Activated T-cell treated with anti-CD3 and anti-CD28 coated beads, Interleukin-2, amount 50 U/mL, for 24 hours (primary cell): Measurements from ENCODE around the gene ADPRM.
"Not testable (repeated sequence)": the region's sequence is repeated elsewhere in the genome, so short reads cannot be mapped to it uniquely, and the experiment has no call there.

ENCODE experiments used
- DNase-seq: peaks from one replicate; pipeline ENCODE4 v3.0.0-alpha.2; 2020
- H3K27ac Mint-ChIP-seq: 2 replicates; pipeline ENCODE4 v1.8.0; 2020; ENCODE audit warnings: mild to moderate bottlenecking, mixed read lengths
- H3K27me3 Mint-ChIP-seq: 2 replicates; pipeline ENCODE4 v1.8.0; 2020; ENCODE audit warnings: mixed read lengths
- H3K36me3 Mint-ChIP-seq: 2 replicates; pipeline ENCODE4 v1.8.0; 2020; ENCODE audit warnings: low read depth, mixed read lengths
- H3K4me1 Mint-ChIP-seq: 2 replicates; pipeline ENCODE4 v1.8.0; 2020; ENCODE audit warnings: low read depth, mixed read lengths
- H3K4me3 Mint-ChIP-seq: 2 replicates; pipeline ENCODE4 v1.8.0; 2020; ENCODE audit warnings: mild to moderate bottlenecking, moderate library complexity, mixed read lengths
- H3K9me3 Mint-ChIP-seq: 2 replicates; pipeline ENCODE4 v1.8.0; 2020; ENCODE audit warnings: mixed read lengths

The ADPRM gene

DNA sequence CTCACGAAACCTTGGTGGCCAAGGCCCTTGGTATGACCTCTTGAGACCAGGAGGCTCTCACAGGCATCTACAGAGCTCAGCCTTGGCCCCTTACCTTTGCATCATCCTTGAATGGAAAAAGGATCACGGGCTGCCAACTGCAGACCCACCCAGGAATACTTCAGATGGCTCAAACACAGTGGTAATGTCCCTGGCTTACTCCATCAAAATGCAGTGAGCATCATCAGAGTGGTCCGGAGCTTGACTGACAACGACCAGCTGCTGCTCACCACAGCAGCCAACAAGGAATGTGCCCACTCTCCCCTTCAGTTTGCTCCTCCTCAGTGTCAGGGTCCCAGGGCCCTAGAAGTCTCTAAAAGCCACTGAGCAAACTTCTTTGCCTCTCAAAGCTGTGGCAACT is 22.7 kb upstream of the ADPRM start:
- H3K4me1 Mint-ChIP-seq, result no peaks in the 10 kb centered on the region
- no peak overlapping the region for H3K27ac Mint-ChIP-seq
- no peaks in the 10 kb centered on the region for H3K9me3 Mint-ChIP-seq
- no peak for DNase-seq
- peaks cover 78% of the 10 kb centered on the region for H3K36me3 Mint-ChIP-seq
- H3K27me3 Mint-ChIP-seq, result no peaks in the 10 kb centered on the region
- no peak overlapping the region for H3K4me3 Mint-ChIP-seq

DNA sequence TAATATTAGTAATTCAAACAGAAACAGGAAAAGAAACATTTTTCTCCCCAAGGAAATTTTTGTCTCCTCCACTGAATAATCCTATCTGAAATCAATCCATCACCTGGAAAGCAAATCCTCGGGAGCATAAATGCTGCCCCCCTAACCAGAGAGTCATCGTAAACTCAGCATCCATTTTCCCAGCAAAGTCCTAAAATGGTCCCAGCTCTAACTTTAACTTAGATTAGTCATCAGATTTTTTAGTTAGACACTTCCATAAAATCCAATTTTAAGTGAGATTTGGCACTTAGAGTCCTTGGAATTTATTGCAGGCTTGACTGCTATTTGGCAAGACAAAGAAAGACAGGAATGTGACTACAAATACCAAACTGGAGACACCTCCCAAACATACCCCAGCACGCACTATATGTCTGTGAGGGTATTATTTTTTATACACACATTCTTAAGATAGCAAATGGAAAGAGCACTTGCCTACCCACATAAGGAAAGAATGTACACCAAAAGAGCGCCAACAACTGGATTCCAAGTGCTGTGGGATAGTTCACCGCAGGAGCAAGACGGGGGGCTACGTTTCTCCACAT is 15.4 kb upstream of the ADPRM start:
- no peaks in the 10 kb centered on the region for H3K27me3 Mint-ChIP-seq
- peaks cover 2% of the 10 kb centered on the region for H3K4me1 Mint-ChIP-seq
- H3K27ac Mint-ChIP-seq, result no peak overlapping the region
- no peaks in the 10 kb centered on the region for H3K9me3 Mint-ChIP-seq
- H3K4me3 Mint-ChIP-seq, result no peak overlapping the region
- peaks cover 94% of the 10 kb centered on the region for H3K36me3 Mint-ChIP-seq
- DNase-seq, result no peak

DNA sequence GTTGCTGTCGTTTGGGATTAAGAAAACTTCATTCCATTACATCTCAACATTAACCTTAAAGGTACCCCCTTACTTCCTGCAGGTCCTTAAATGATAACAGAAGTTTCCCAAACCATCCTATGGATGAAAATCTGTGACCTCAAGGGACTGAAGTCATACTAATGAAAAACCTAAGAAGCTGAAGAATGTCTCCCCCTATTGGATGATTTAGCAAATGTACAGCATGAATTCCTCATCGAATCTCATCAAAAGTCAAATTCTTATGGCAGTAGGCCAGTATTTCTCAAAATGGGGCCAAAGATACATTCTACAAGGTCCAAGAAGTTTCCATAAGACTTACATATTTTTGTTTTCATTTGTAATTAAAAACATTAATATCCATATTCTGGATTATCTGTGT is 13.5 kb upstream of the ADPRM start:
- Mint-ChIP-seq H3K27me3 (no peaks in the 10 kb centered on the region), H3K27ac (no peak overlapping the region), H3K9me3 (no peaks in the 10 kb centered on the region), H3K36me3 (peaks cover 91% of the 10 kb centered on the region), H3K4me1 (peaks cover 12% of the 10 kb centered on the region), H3K4me3 (no peak overlapping the region)
- no peak for DNase-seq

DNA sequence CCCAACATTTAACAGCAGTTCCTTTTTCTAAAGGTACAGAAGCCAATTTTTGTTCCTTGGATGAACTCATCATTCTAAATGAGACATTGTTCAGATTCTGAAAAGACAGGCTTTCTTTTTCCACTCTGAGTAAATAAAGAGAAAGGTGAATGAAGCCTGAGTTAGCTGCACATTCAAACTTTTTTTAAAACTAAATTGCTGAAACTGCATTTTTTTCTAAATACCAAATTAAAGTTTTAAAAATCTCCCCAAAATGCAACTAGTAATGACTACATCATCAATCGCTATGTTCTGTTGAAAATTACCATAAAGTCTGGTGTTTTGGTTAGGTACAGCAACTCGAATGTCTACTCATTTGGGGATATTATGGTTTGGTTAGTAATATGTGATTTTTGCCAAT is 9.9 kb upstream of the ADPRM start:
- no peaks in the 10 kb centered on the region for H3K9me3 Mint-ChIP-seq
- no peak overlapping the region for H3K27ac Mint-ChIP-seq
- no peaks in the 10 kb centered on the region for H3K27me3 Mint-ChIP-seq
- peaks cover 93% of the 10 kb centered on the region for H3K36me3 Mint-ChIP-seq
- H3K4me1 Mint-ChIP-seq, result peaks cover 39% of the 10 kb centered on the region
- no peak overlapping the region for H3K4me3 Mint-ChIP-seq
- DNase-seq, result no peak

DNA sequence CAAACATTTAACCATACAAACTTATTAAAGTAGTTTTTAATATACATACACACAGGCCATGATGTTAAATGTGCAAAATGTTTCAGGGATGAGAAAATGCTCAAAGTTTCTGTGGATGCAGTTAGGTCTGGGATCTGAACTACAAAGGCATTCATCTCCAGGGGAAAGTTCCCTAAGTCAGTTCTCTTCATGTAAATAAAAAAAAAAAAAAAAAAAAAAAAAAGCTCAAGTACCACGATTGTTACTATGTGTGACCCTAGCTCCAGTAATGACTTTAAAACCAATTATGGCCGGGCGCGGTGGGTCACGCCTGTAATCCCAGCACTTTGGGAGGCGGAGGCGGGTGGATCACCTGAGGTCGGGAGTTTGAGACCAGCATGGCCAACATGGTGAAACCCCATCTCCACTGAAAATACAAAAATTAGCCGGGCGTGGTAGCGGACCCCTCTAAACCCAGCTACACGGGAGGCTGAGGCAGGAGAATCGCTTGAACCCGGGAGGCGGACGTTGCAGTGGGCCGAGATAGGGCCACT is 1.5 kb upstream of the ADPRM start:
- Mint-ChIP-seq H3K36me3 (peaks cover 76% of the 10 kb centered on the region), H3K4me1 (peaks cover 58% of the 10 kb centered on the region), H3K4me3 (peak overlapping the region; percentile 90), H3K27ac (peak overlapping the region; percentile 26)
- H3K9me3 Mint-ChIP-seq, H3K27me3 Mint-ChIP-seq, DNase-seq: not testable (repeated sequence)

DNA sequence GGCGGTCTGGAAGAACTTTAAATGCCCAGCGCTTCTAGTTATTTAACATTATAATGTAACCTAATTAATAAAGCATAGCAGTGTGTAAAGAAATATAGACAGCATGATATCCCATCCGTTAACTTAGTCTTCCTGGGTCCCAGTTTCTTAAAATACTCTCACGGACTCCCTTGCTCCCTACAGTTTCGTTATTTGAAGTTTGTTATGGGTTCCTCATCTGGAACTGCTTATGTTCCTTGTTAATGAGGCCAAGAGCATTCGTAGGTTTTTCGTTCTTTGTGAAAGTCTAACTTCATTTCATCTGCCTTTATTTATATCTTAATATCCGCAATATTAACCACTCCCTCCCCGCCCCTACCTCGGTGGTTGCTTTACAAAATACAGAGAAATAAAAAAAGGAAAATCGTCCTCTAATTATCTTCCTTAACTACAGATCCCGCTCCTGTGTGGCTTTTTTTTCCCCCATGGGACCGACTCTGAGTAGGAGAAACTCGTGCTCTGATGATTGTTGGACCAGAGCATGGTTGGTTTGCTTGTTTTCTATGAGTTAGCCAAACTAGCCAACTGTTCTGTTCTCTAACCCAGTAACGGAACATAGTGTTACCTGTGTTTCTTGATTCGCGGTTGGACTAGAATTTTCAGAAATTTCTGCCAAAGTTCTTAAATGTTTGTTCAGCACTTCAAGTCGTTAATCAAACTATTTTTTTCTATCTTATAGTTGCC is 863 bp downstream of the ADPRM start:
- Mint-ChIP-seq H3K27me3 (no peaks in the 10 kb centered on the region), H3K4me1 (peaks cover 58% of the 10 kb centered on the region), H3K9me3 (no peaks in the 10 kb centered on the region), H3K36me3 (peaks cover 69% of the 10 kb centered on the region), H3K27ac (peak overlapping the region; percentile 95), H3K4me3 (peak overlapping the region; percentile 90)
- no peak for DNase-seq

DNA sequence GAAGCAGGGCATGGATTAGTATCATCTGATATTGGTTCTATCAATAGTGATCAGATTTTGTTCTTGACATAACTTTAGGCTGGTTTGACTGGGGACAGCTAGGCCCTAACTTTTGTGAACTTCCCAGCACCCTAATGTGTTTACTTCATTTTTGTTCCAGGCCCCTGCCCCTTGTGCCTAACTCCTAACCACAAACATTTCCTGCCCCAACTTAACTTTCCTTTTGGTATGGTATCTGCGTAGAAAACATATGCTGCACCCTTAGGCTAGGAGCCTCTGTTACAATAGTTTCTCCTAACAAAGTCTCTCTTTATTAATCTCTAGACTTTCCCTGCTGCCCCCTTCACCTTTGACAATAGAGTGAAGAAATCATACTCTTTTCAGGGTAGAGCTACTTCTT is 2.5 kb downstream of the ADPRM start:
- Mint-ChIP-seq H3K27ac (peak overlapping the region; percentile 94), H3K4me1 (peaks cover 60% of the 10 kb centered on the region), H3K36me3 (peaks cover 66% of the 10 kb centered on the region), H3K4me3 (peak overlapping the region; percentile 71), H3K9me3 (no peaks in the 10 kb centered on the region), H3K27me3 (no peaks in the 10 kb centered on the region)
- no peak for DNase-seq

DNA sequence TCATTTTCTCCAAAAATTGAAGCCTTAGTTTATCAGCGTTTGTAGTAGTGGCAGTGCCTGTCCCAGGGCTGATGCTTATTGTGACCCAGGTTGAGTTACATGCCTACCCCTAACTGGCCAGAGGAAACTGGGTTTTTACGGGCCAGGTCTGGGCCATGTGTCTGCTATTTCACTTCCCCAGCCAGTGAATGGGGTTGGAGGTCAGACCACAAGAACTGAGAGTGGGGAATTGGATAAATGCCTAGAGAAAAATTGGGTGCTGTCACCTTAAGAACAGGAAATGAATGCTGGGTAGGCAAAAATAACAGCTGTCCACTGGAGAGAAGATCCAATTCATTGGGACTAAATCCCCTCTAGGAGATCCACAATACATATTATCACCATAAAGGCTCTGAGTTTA is 5.2 kb downstream of the ADPRM start:
- Mint-ChIP-seq H3K36me3 (peaks cover 69% of the 10 kb centered on the region), H3K4me1 (peaks cover 62% of the 10 kb centered on the region), H3K27me3 (no peaks in the 10 kb centered on the region), H3K9me3 (no peaks in the 10 kb centered on the region), H3K27ac (peak overlapping the region; percentile 84), H3K4me3 (peak overlapping the region; percentile 19)
- no peak for DNase-seq

DNA sequence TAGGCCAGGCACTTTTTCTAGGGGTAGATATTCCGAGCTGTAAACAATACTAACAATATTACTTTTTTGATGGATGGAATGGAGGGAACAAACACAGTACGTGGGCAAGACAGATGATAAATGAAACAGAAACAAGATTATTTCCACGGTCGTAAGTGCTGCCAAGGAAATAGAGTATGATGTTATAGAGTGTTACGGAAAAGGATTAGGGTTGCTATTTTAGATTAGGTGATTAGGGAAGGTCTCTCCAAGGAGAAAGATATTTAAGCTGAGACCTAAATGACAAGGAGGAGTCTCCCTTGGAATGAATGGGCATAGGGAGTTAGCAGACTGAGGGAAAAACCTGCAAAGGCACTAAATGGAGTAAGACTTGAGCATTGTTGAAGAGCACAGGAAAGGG is 8.3 kb downstream of the ADPRM start:
- Mint-ChIP-seq H3K36me3 (peaks cover 82% of the 10 kb centered on the region), H3K9me3 (no peaks in the 10 kb centered on the region), H3K4me3 (no peak overlapping the region), H3K4me1 (peaks cover 53% of the 10 kb centered on the region), H3K27me3 (no peaks in the 10 kb centered on the region), H3K27ac (peak overlapping the region; percentile 65)
- DNase-seq, result no peak

DNA sequence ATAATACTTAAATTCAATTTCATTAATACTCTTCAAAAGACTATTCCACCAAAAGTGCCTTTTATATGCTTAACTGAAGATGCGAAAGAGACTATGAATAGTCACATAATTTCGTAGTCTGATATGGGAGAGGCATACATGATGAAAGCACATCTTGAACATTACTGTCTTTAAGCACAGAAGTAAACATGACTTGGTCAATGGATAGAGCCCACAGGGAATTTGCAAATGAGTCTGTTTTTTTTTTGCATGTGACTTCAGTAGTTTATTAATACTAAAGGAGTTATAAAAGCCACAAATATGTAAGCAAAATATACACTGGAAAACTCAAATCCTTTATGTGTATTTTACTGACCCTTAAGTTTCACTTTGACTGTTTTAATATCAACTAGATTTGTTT is 15.9 kb downstream of the ADPRM start:
- H3K4me1 Mint-ChIP-seq, result peaks cover 9% of the 10 kb centered on the region
- no peak overlapping the region for H3K4me3 Mint-ChIP-seq
- H3K27ac Mint-ChIP-seq, result no peak overlapping the region
- DNase-seq, result no peak
- no peaks in the 10 kb centered on the region for H3K27me3 Mint-ChIP-seq
- peaks cover 71% of the 10 kb centered on the region for H3K36me3 Mint-ChIP-seq
- H3K9me3 Mint-ChIP-seq, result no peaks in the 10 kb centered on the region

DNA sequence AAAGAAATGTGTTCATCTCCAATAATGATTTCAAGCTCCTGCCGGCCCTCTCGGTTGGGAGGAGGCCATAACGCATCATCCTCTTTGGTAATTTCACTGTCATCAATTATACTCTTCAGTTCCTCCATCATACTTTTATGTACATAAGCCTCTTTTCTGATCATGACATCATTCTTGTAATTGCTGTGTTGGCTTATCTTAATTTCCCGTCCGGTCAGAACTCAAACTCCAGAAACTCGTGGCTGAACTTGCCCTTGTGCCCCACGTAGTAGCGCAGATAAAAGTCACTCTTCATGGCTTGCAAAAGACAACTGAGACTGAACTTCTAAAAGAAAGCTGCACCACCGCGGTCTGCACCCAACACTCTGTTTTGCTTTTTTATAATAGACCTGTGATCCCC is 18.8 kb downstream of the ADPRM start:
- Mint-ChIP-seq H3K36me3 (peaks cover 53% of the 10 kb centered on the region), H3K4me3 (no peak overlapping the region), H3K27me3 (no peaks in the 10 kb centered on the region), H3K9me3 (no peaks in the 10 kb centered on the region), H3K4me1 (peaks cover 7% of the 10 kb centered on the region), H3K27ac (no peak overlapping the region)
- no peak for DNase-seq

DNA sequence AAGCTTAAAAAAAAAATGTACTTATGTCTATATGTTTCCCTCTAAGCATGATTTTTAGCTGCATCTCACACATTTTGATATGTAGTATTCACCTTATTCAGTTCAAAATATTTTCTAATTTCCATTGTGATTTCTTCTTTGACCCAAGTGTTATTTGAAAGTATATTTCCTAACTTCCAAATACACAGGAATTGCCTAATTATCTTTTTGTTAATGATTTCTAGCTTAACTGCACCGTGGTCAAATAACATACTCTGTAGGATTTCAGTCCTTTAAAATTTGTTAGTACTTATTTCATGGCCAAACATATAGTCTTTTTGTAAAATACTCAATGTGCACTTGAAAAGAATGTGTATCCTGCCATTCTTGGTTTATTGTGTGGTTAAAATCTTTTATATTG is 21.2 kb downstream of the ADPRM start:
- Mint-ChIP-seq H3K27me3 (no peaks in the 10 kb centered on the region), H3K36me3 (peaks cover 40% of the 10 kb centered on the region), H3K4me3 (no peak overlapping the region), H3K4me1 (peaks cover 7% of the 10 kb centered on the region), H3K27ac (no peak overlapping the region), H3K9me3 (no peaks in the 10 kb centered on the region)
- DNase-seq, result no peak

DNA sequence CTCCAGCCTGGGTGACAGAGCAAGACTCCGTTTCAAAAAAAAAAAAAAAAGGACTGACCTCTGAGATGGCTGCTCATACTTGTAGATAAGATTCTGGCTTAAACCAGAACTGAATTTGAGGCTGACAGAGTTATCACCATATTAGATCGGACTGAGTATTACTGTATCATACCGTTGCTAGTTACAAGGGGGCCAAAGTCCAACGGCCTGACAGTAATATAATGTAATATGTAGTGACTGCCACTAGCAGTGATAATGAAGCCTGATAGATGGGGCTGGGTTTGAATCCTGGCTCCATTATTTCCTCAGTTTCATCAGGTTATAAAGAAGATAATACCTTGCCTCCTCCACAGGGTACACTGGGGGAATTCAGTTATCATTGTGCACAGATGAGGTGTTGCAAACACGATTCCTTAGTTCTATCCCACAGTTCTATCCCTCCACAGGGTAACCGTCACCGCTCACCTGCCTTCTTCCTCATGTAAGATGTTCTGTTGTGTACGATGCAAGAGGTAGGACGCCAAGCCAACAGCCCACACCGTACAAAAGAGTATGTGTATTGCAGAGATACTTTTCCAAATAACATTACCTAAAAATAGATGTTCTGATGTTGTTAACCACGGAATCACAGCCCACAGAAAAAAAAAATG is 27.3 kb downstream of the ADPRM start:
- no peaks in the 10 kb centered on the region for H3K9me3 Mint-ChIP-seq
- peaks cover 22% of the 10 kb centered on the region for H3K4me1 Mint-ChIP-seq
- H3K36me3 Mint-ChIP-seq, result peaks cover 8% of the 10 kb centered on the region
- H3K4me3 Mint-ChIP-seq, result no peak overlapping the region
- no peak for DNase-seq
- no peaks in the 10 kb centered on the region for H3K27me3 Mint-ChIP-seq
- H3K27ac Mint-ChIP-seq, result no peak overlapping the region

DNA sequence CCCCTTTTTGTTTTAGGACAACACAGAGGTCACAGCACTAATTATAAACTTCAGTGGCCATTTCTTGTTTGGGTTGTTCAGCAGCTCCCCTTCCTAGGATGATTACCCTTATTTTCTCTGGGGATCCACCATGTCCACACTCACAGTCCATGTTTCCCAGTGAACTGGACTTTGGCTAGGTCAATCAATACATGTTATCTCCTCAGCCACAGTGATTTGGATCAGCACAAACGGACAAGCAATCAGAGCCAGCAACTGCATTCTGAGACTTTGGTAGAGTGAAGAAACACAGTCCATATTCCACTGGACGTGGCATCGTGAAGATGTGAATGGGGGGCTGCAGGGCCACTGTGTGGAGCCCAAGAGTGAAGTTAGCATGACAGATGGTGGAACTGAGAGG is 27.9 kb downstream of the ADPRM start:
- H3K4me1 Mint-ChIP-seq, result peaks cover 26% of the 10 kb centered on the region
- DNase-seq, result no peak

DNA sequence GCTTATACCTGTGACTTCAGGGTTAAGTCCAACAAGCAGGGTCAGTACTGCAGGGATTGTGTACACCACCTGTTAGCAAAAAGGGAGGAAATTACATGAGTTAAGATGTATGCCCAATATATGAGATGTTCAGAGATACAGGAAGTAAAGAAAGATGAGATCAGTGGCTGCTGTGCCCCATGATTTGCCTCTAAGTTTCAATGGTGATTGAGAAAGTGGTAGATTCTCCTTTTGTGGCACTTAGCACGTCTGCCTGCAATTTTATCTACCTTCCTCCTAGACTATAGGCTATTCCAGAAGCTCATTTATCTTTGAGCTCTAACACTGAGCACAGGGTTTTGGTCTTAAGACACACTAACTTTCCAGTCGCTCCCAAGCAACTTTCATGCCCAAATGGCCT is 28.8 kb downstream of the ADPRM start:
- no peaks in the 10 kb centered on the region for H3K27me3 Mint-ChIP-seq
- no peak overlapping the region for H3K27ac Mint-ChIP-seq
- H3K36me3 Mint-ChIP-seq, result peaks cover 8% of the 10 kb centered on the region
- no peaks in the 10 kb centered on the region for H3K9me3 Mint-ChIP-seq
- no peak overlapping the region for H3K4me3 Mint-ChIP-seq
- peaks cover 34% of the 10 kb centered on the region for H3K4me1 Mint-ChIP-seq
- DNase-seq, result no peak

More for the DNA sequence above, 27.9 kb downstream of the ADPRM start:
- no peak overlapping the region for H3K4me3 Mint-ChIP-seq
- peaks cover 8% of the 10 kb centered on the region for H3K36me3 Mint-ChIP-seq
- H3K9me3 Mint-ChIP-seq, result no peaks in the 10 kb centered on the region
- no peak overlapping the region for H3K27ac Mint-ChIP-seq
- H3K27me3 Mint-ChIP-seq, result no peaks in the 10 kb centered on the region
